Activated CD4-positive, alpha-beta memory T cell treated with anti-CD3 and anti-CD28 coated beads for 36 hours (primary cell): ENCODE measurements around the gene PNKP. TPM values are rescaled to one million over a fixed set of nuclear protein-coding genes. Genes with fewer than 3 reads are reported as not detected.

Source experiments
- CTCF ChIA-PET: fragments of 350-600 bp; sonication (Branson Sonifier 250); formaldehyde crosslinking; loops from one replicate; lab custom pipeline; 2021; ENCODE audit warnings: antibody characterized with exemption, inconsistent platforms; lab: Charles Lee
- POLR2A ChIA-PET: fragments of 350-600 bp; sonication (Branson Sonifier 250); formaldehyde crosslinking; loops from one replicate; lab custom pipeline; 2021; ENCODE audit warnings: antibody characterized with exemption; lab: Charles Lee
- DNase-seq: peaks from one replicate; pipeline ENCODE4 v3.0.0-alpha.2; 2020
- H3K27ac Mint-ChIP-seq: one replicate; pipeline ENCODE4 v1.8.0; 2021; ENCODE audit warnings: mixed read lengths
- H3K27me3 Mint-ChIP-seq: one replicate; pipeline ENCODE4 v1.8.0; 2021; ENCODE audit warnings: mixed read lengths
- H3K36me3 Mint-ChIP-seq: one replicate; pipeline ENCODE4 v1.8.0; 2021; ENCODE audit warnings: mixed read lengths
- H3K4me1 Mint-ChIP-seq: one replicate; pipeline ENCODE4 v1.8.0; 2021; ENCODE audit warnings: low read depth, mixed read lengths
- H3K4me3 Mint-ChIP-seq: one replicate; pipeline ENCODE4 v1.8.0; 2021; ENCODE audit warnings: mild to moderate bottlenecking, mixed read lengths
- H3K9me3 Mint-ChIP-seq: one replicate; pipeline ENCODE4 v1.8.0; 2021; ENCODE audit warnings: mixed read lengths
- intact Hi-C: fragments of 100-400 bp; cut with micrococcal nuclease; formaldehyde crosslinking; loops from one replicate; pipeline ENCODE4 v1.15.1; 2023
- total RNA-seq, 2 experiments: library from RNA; stranded (reverse); gene quantifications; one replicate each; pipeline ENCODE4 v1.2.3, GENCODE V29; 2021

Gene PNKP
- total RNA-seq, 2 experiments from 2014 or later = 88.7 to 98.6 TPM

GRCh38 chr19:49889038-49889686, 21.8 kb upstream of the PNKP start:
- DNase-seq = no peak
- peaks cover 63% of the 10 kb centered on the region for H3K36me3 Mint-ChIP-seq
- intact Hi-C loops = no loop called here
- CTCF ChIA-PET = interaction anchor here (1.5 to 2.5 kb wide), 2 partner anchors 8 to 23 kb away, joined by 7 to 11 read pairs; no protein-coding TSS in a partner anchor
- peaks cover 39% of the 10 kb centered on the region for H3K4me1 Mint-ChIP-seq
- peak overlapping the region; percentile 20 for H3K4me3 Mint-ChIP-seq
- H3K27me3 Mint-ChIP-seq = no peaks in the 10 kb centered on the region
- no peak overlapping the region for H3K27ac Mint-ChIP-seq
- no peaks in the 10 kb centered on the region for H3K9me3 Mint-ChIP-seq
- POLR2A ChIA-PET = interaction anchor here (0.6 to 1.8 kb wide), 2 partner anchors 12 to 26 kb away, joined by 3 to 7 read pairs; partner anchors contain the start of genes AKT1S1 and TBC1D17

DNA sequence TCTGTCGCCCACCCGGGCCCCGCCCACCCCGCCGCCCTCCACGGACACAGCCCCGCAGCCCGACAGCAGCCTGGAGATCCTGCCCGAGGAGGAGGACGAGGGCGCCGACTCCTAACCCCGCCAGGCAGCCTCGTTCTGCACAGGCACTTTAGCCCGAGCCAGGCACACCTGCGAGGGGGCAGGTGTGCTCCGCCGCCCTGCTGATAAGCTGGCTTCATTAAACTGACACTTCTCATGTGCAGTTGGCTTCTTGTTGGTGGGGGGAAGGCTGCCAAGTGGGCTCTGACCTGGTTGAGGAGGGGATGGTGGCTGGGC, 21.1 kb upstream of the PNKP start:
- POLR2A ChIA-PET = interaction anchor here (1.8 kb wide), 1 partner anchor 12 kb away, joined by 7 read pairs; the partner anchor contains the start of genes AKT1S1 and TBC1D17

DNA sequence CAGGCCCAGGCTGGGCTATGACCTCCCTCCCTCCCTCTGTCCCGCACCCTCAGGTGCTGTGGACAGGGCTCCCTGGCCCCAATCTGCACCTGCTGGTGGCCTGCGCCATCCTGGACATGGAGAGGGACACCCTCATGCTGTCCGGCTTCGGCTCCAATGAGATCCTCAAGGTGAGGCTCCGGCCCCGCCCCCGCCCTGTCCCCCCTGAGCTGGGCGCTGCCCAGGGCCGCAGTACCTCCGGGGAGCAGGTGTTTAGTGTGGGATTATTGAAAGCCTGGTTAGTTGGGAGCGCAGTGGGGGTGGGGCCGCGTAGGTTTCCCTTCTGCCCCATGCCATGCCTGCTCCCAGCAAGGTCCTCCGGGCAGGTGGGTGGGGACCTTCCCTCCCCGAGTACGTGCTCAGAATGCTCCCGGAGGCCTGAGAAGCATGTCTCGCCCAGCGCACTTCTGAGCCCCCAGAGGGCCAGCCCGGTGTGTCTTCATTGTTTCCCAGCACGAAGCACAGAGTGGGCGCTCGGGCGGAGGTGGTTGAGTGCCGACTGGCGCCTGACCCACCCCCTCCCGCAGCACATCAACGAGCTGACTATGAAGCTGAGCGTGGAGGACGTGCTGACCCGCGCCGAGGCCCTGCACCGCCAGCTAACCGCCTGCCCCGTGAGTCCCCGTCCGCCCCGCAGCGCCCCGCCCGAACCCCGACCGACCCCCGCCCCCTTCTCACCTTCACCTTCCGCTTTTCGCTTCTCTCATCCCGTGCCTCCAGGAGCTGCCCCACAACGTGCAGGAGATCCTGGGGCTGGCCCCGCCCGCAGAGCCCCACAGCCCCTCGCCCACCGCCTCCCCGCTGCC, 20.5 kb upstream of the PNKP start:
- H3K27me3 Mint-ChIP-seq = no peaks in the 10 kb centered on the region
- ChIA-PET CTCF (no interaction called here), POLR2A (interaction anchor here (1.8 kb wide), 1 partner anchor 11 kb away, joined by 7 read pairs; the partner anchor contains the start of genes AKT1S1 and TBC1D17)
- H3K4me1 Mint-ChIP-seq = peaks cover 29% of the 10 kb centered on the region
- intact Hi-C loops = no loop called here
- H3K36me3 Mint-ChIP-seq = peaks cover 62% of the 10 kb centered on the region
- H3K27ac Mint-ChIP-seq = peak overlapping the region; percentile 49
- peak; percentile 39 for DNase-seq
- no peaks in the 10 kb centered on the region for H3K9me3 Mint-ChIP-seq
- H3K4me3 Mint-ChIP-seq = peak overlapping the region; percentile 12

More for the DNA sequence above, 21.1 kb upstream of the PNKP start:
- Mint-ChIP-seq H3K27me3 (no peaks in the 10 kb centered on the region), H3K9me3 (no peaks in the 10 kb centered on the region), H3K36me3 (peaks cover 63% of the 10 kb centered on the region), H3K4me1 (peaks cover 35% of the 10 kb centered on the region), H3K4me3 (peak overlapping the region; percentile 20), H3K27ac (no peak overlapping the region)
- CTCF ChIA-PET = no interaction called here
- DNase-seq = no peak
- intact Hi-C loops = no loop called here

DNA sequence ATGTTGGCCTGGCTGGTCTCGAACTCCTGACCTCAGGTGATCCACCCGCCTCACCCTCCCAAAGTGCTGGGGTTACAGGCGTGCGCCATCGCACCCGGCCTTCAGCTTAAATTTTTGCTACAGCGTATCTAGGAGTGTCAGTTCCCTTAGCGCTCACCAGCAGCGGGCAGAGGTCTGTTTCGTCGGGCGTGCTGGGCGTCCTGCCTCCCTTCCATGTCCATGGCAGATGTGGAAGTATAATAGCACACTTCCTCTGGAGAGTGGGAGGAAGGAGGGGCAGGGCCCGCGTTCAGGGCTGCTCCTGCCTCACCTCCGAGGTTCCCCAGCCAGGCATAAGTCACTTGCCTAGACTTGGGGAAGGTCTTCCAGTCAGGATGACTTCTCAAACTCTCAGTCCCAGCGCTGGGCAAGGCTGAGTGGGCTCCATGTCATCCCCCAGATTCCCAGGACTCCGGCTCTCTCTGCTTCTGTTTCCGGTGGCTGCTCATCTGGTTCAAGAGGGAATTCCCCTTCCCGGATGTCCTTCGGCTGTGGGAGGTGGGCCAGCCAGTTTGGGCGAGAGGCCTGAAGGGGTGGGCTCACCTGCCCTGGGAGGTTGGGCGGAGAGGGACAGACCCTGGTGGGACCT, 19.8 kb upstream of the PNKP start:
- Mint-ChIP-seq H3K4me1 (peaks cover 23% of the 10 kb centered on the region), H3K36me3 (peaks cover 62% of the 10 kb centered on the region), H3K4me3 (no peak overlapping the region), H3K9me3 (no peaks in the 10 kb centered on the region), H3K27me3 (no peaks in the 10 kb centered on the region), H3K27ac (no peak overlapping the region)
- intact Hi-C loops = no loop called here
- POLR2A ChIA-PET = interaction anchor here (1.4 kb wide), 1 partner anchor 10 kb away, joined by 8 read pairs; the partner anchor contains the start of genes AKT1S1 and TBC1D17
- no peak for DNase-seq
- CTCF ChIA-PET = no interaction called here

GRCh38 chr19:49884760-49885159, 17.4 kb upstream of the PNKP start:
- Mint-ChIP-seq H3K27me3 (no peaks in the 10 kb centered on the region), H3K4me3 (no peak overlapping the region), H3K27ac (no peak overlapping the region), H3K4me1 (peaks cover 8% of the 10 kb centered on the region), H3K9me3 (no peaks in the 10 kb centered on the region), H3K36me3 (peaks cover 63% of the 10 kb centered on the region)
- intact Hi-C loops = no loop called here
- ChIA-PET POLR2A (no interaction called here), CTCF (no interaction called here)
- no peak for DNase-seq

DNA sequence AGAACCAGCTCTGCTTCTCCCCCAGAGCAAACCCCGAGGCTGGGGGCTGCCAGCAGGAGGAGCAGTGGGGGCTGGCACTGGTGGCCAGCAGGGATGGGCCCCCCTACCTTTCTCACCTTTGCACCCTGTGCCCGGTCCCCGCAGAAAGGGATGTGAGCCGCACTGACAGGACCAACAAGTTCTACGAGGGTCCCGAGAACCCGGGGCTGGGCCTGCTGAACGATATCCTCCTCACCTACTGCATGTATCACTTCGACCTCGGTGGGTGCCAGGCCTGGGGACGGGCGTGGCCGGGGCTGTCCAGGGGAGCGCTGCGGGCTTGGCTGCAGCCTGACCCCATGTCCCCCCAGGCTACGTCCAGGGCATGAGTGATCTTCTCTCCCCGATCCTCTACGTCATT, 16.7 kb upstream of the PNKP start:
- POLR2A ChIA-PET = no interaction called here
- no peaks in the 10 kb centered on the region for H3K9me3 Mint-ChIP-seq
- DNase-seq = no peak
- H3K36me3 Mint-ChIP-seq = peaks cover 61% of the 10 kb centered on the region
- peaks cover 9% of the 10 kb centered on the region for H3K4me1 Mint-ChIP-seq
- H3K27ac Mint-ChIP-seq = no peak overlapping the region
- no peak overlapping the region for H3K4me3 Mint-ChIP-seq
- no peaks in the 10 kb centered on the region for H3K27me3 Mint-ChIP-seq
- CTCF ChIA-PET = no interaction called here
- intact Hi-C loops = no loop called here

GRCh38 chr19:49883094-49883493, 15.7 kb upstream of the PNKP start:
- POLR2A ChIA-PET = interaction anchor here (1.1 kb wide), 1 partner anchor 12 kb away, joined by 7 read pairs; no protein-coding TSS in a partner anchor
- Mint-ChIP-seq H3K4me1 (peaks cover 15% of the 10 kb centered on the region), H3K9me3 (no peaks in the 10 kb centered on the region), H3K4me3 (no peak overlapping the region), H3K27ac (no peak overlapping the region), H3K27me3 (no peaks in the 10 kb centered on the region), H3K36me3 (peaks cover 59% of the 10 kb centered on the region)
- DNase-seq = no peak
- CTCF ChIA-PET = interaction anchor here (1.2 kb wide), 1 partner anchor 32 kb away, joined by 3 read pairs; no protein-coding TSS in a partner anchor
- intact Hi-C loops = no loop called here

- Mint-ChIP-seq H3K4me1 (peaks cover 14% of the 10 kb centered on the region), H3K36me3 (peaks cover 61% of the 10 kb centered on the region)
- intact Hi-C loops = no loop called here
Observed at GRCh38 chr19:49882643-49883042, 15.3 kb upstream of the PNKP start.

GRCh38 chr19:49881672-49882394, 14.5 kb upstream of the PNKP start:
- intact Hi-C loops = no loop called here
- ChIA-PET CTCF (interaction anchor here (1.9 kb wide), 1 partner anchor 9 kb away, joined by 7 read pairs; no protein-coding TSS in a partner anchor), POLR2A (interaction anchor here (1.1 kb wide), 2 partner anchors 9 to 13 kb away, joined by 3 to 7 read pairs; no protein-coding TSS in a partner anchor)
- H3K4me1 Mint-ChIP-seq = peaks cover 14% of the 10 kb centered on the region
- no peak overlapping the region for H3K27ac Mint-ChIP-seq
- no peaks in the 10 kb centered on the region for H3K9me3 Mint-ChIP-seq
- no peaks in the 10 kb centered on the region for H3K27me3 Mint-ChIP-seq
- H3K4me3 Mint-ChIP-seq = no peak overlapping the region
- peaks cover 60% of the 10 kb centered on the region for H3K36me3 Mint-ChIP-seq
- DNase-seq = no peak

More at GRCh38 chr19:49882643-49883042, 15.3 kb upstream of the PNKP start:
- Mint-ChIP-seq H3K27me3 (no peaks in the 10 kb centered on the region), H3K9me3 (no peaks in the 10 kb centered on the region), H3K4me3 (no peak overlapping the region), H3K27ac (no peak overlapping the region)
- ChIA-PET CTCF (interaction anchor here (1.2 kb wide), 1 partner anchor 32 kb away, joined by 3 read pairs; no protein-coding TSS in a partner anchor), POLR2A (interaction anchor here (1.1 kb wide), 1 partner anchor 12 kb away, joined by 7 read pairs; no protein-coding TSS in a partner anchor)
- no peak for DNase-seq

GRCh38 chr19:49881186-49881585, 13.8 kb upstream of the PNKP start:
- DNase-seq = no peak
- H3K27ac Mint-ChIP-seq = no peak overlapping the region
- no peaks in the 10 kb centered on the region for H3K9me3 Mint-ChIP-seq
- no peaks in the 10 kb centered on the region for H3K27me3 Mint-ChIP-seq
- ChIA-PET CTCF (interaction anchor here (1.9 kb wide), 1 partner anchor 9 kb away, joined by 7 read pairs; no protein-coding TSS in a partner anchor), POLR2A (interaction anchor here (1.1 kb wide), 1 partner anchor 10 kb away, joined by 3 read pairs; no protein-coding TSS in a partner anchor)
- no peak overlapping the region for H3K4me3 Mint-ChIP-seq
- H3K36me3 Mint-ChIP-seq = peaks cover 57% of the 10 kb centered on the region
- peaks cover 14% of the 10 kb centered on the region for H3K4me1 Mint-ChIP-seq
- intact Hi-C loops = no loop called here
